BJ (cell line): Measurements from ENCODE around the gene C17orf107. TPM values are rescaled to one million over a fixed set of nuclear protein-coding genes. Genes with fewer than 3 reads are reported as not detected.

ENCODE experiments used
- CTCF ChIA-PET: fragments of 350-600 bp; formaldehyde crosslinking; extraction: SDS; loops from one replicate; lab custom pipeline; 2021; ENCODE audit warnings: antibody characterized with exemption, inconsistent platforms; lab: Yijun Ruan, JAX
- POLR2A ChIA-PET: fragments of 300-600 bp; sonication (Branson Sonifier 250); formaldehyde crosslinking; extraction: SDS; loops from one replicate; lab custom pipeline; 2021; ENCODE audit warnings: antibody characterized with exemption; lab: Charles Lee
- DNase-seq: peaks from one replicate; pipeline ENCODE4 v3.0.0-alpha.2; 2011; ENCODE audit warnings: low read depth
- H3K27me3 ChIP-seq: 2 replicates; pipeline ENCODE4 v1.6.0; 2011; ENCODE audit warnings: low read length; ENCODE audit not compliant: control insufficient read depth, insufficient read depth
- H3K36me3 ChIP-seq: 2 replicates; pipeline ENCODE4 v1.5.1; 2011; ENCODE audit warnings: low read length; ENCODE audit not compliant: control insufficient read depth, insufficient read depth
- H3K4me3 ChIP-seq: 2 replicates; pipeline ENCODE4 v1.5.1; 2011; ENCODE audit warnings: low read depth, mild to moderate bottlenecking, control low read depth, low read length
- CTCF ChIP-seq: IDR thresholded peaks from 2 replicates; pipeline ENCODE4 v1.5.1; 2011; ENCODE audit warnings: low read depth, mild to moderate bottlenecking, control low read depth, inconsistent platforms, low read length, moderate library complexity; ENCODE audit not compliant: insufficient read depth
- polyA plus RNA-seq: library from polyadenylated mRNA; depleted of rRNA; stranded (reverse); fragments of >200 nt; gene quantifications from 2 replicates; pipeline ENCODE4 v1.2.3, GENCODE V29; 2011

Gene C17orf107
- polyA plus RNA-seq, 1 experiment: 4.5 TPM

- peaks cover 13% of the 10 kb centered on the region for H3K36me3 ChIP-seq
- no peak for DNase-seq
- H3K27me3 ChIP-seq: no peaks in the 10 kb centered on the region
- TF ChIP-seq CTCF: no peak
- ChIA-PET POLR2A (no interaction called here), CTCF (interaction anchor here (1.1 to 9.3 kb wide), 3 partner anchors 15 to 93 kb away, joined by 3 to 112 read pairs (median 3); partner anchors contain the start of genes GLTPD2 and VMO1)
- H3K4me3 ChIP-seq: no peak overlapping the region
Measured at GRCh38 chr17:4879601-4880000, 19.7 kb upstream of the C17orf107 start.

- Histone ChIP-seq H3K27me3 (no peaks in the 10 kb centered on the region), H3K36me3 (peaks cover 25% of the 10 kb centered on the region), H3K4me3 (no peak overlapping the region)
- no peak for DNase-seq
- CTCF ChIA-PET: interaction anchor here (0.5 to 9.3 kb wide), 21 partner anchors 10 to 165 kb away, joined by 3 to 112 read pairs (median 3); partner anchors contain the start of genes C17orf107, GLTPD2, PLD2 and VMO1
- POLR2A ChIA-PET: no interaction called here
- no peak for TF ChIP-seq CTCF
Measured at GRCh38 chr17:4880857-4881256, 18.5 kb upstream of the C17orf107 start.

GRCh38 chr17:4881761-4882555, 17.4 kb upstream of the C17orf107 start:
- ChIA-PET POLR2A (no interaction called here), CTCF (interaction anchor here (0.6 to 9.3 kb wide), 26 partner anchors 10 to 172 kb away, joined by 3 to 112 read pairs (median 3); partner anchors contain the start of genes C17orf107, GLTPD2, PLD2 and PSMB6)
- TF ChIP-seq CTCF: peak; percentile 87
- DNase-seq: no peak
- no peak overlapping the region for H3K4me3 ChIP-seq
- H3K27me3 ChIP-seq: no peaks in the 10 kb centered on the region
- peaks cover 32% of the 10 kb centered on the region for H3K36me3 ChIP-seq

GRCh38 chr17:4884489-4884888, 14.8 kb upstream of the C17orf107 start:
- H3K27me3 ChIP-seq: no peaks in the 10 kb centered on the region
- CTCF ChIA-PET: interaction anchor here (1.1 to 9.3 kb wide), 3 partner anchors 35 to 174 kb away, joined by 3 to 112 read pairs (median 4); partner anchors contain the start of genes ARRB2, GLTPD2 and VMO1
- no peak overlapping the region for H3K4me3 ChIP-seq
- peaks cover 33% of the 10 kb centered on the region for H3K36me3 ChIP-seq
- no peak for DNase-seq
- POLR2A ChIA-PET: no interaction called here
- no peak for TF ChIP-seq CTCF

GRCh38 chr17:4886830-4887229, 12.5 kb upstream of the C17orf107 start:
- peaks cover 41% of the 10 kb centered on the region for H3K36me3 ChIP-seq
- H3K4me3 ChIP-seq: no peak overlapping the region
- ChIA-PET CTCF (interaction anchor here (2.4 to 9.3 kb wide), 3 partner anchors 97 to 177 kb away, joined by 7 to 112 read pairs (median 14); partner anchors contain the start of genes ARRB2, GLTPD2 and VMO1), POLR2A (no interaction called here)
- H3K27me3 ChIP-seq: no peaks in the 10 kb centered on the region
- DNase-seq: no peak
- no peak for TF ChIP-seq CTCF
